Neural progenitor cell (in vitro differentiated cells): ENCODE measurements around the gene WIPF2.

Experiments
- CTCF ChIP-seq: fragments of 200-600 bp; sonication (generic); IDR thresholded peaks from 2 replicates; pipeline ENCODE4 v1.5.1; 2017; ENCODE audit warnings: antibody characterized with exemption, mild to moderate bottlenecking
- EZH2 ChIP-seq: fragments of 200-600 bp; sonication (generic); IDR thresholded peaks from 2 replicates; pipeline ENCODE4 v1.6.1; 2017; ENCODE audit warnings: antibody characterized with exemption, mild to moderate bottlenecking, moderate library complexity
- EZH2phosphoT487 ChIP-seq: fragments of 200-600 bp; sonication (generic); IDR thresholded peaks from 2 replicates; pipeline ENCODE4 v1.6.1; 2017; ENCODE audit warnings: antibody characterized with exemption

GRCh38 chr17:40297511-40297910 lies 78.4 kb downstream of the WIPF2 start:
- TF ChIP-seq CTCF (no peak), EZH2 (no peak), EZH2phosphoT487 (no peak)
